Measurements from ENCODE around the gene TMEM266. TPM values are rescaled to one million over a fixed set of nuclear protein-coding genes. Genes with fewer than 3 reads are reported as not detected.

TMEM266 gene
- total RNA-seq, 4 donors from 2014 or later: 0.19 to 0.72 (median 0.38) TPM; not detected in 1

DNA sequence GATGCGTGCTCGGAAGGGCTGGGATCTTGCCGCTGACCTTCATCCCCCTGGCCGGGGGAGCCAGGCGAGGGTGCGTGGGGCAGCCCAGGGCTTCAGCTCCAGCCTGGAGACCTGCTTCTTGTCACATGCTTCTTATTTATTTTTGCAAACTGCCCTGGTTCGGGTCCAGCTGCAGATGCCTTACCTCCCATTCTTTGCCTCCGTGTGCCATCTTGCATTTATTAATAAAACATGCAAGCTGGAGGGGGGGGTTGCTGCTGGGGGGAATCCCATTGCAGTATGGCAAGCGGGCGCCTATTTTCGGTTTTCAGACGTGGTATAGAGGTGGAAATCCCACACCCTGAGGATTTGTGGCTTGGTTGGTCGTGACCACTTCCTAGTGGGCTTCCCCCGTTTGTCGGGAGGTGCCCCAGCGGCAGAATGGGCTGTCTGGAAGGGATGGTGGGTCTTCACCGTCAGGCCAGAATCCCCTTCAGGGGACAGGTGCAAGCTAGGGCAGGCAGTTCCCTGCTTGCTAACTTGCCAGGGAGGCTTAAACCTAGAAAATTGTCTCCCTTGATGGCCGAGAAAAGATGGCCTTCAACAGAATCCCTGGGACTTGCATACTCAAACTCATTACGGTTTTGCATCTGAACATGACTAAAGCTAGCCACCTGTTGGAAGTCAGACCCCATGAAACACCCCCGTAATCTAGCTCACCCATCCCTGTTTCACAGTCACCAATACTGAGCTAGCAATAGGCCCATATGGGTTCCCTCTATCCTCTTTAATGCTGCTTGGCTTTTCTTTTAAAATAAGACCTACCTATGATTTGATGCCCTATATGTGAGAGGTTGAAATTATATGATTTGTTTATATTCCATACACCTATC is 569 bp downstream of the TMEM266 start:
- no peak for ATAC-seq (ENCODE audit: low FRiP score)
- TF ChIP-seq, protein P1, sequence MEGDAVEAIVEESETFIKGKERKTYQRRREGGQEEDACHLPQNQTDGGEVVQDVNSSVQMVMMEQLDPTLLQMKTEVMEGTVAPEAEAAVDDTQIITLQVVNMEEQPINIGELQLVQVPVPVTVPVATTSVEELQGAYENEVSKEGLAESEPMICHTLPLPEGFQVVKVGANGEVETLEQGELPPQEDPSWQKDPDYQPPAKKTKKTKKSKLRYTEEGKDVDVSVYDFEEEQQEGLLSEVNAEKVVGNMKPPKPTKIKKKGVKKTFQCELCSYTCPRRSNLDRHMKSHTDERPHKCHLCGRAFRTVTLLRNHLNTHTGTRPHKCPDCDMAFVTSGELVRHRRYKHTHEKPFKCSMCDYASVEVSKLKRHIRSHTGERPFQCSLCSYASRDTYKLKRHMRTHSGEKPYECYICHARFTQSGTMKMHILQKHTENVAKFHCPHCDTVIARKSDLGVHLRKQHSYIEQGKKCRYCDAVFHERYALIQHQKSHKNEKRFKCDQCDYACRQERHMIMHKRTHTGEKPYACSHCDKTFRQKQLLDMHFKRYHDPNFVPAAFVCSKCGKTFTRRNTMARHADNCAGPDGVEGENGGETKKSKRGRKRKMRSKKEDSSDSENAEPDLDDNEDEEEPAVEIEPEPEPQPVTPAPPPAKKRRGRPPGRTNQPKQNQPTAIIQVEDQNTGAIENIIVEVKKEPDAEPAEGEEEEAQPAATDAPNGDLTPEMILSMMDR (IDR thresholded peaks at IDR 0.05): no peak
- no peak for DNase-seq (ENCODE audit: low spot score)

DNA sequence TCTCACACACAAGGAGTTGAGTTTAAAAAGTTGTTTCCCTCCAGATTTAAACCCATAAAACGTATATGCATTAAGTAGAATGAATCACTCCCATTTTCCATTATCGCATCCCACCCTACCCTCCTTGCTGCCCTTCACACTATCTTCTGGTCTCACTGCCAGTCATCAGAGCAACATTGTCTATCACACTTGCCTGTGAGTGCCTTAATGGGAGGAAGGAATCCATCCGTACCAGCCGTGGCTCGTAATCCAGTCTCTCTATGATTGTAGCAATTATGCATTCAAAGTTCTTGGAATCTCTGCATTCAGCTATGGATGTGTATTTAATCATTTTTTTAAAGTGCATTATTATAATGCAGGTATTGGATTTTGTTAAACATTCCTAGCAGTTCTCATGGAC is 1.9 kb downstream of the TMEM266 start:
- no peak for ATAC-seq (ENCODE audit: low FRiP score)
- TF ChIP-seq, protein P1 (IDR thresholded peaks at IDR 0.05): no peak
- DNase-seq (ENCODE audit: low spot score): no peak

DNA sequence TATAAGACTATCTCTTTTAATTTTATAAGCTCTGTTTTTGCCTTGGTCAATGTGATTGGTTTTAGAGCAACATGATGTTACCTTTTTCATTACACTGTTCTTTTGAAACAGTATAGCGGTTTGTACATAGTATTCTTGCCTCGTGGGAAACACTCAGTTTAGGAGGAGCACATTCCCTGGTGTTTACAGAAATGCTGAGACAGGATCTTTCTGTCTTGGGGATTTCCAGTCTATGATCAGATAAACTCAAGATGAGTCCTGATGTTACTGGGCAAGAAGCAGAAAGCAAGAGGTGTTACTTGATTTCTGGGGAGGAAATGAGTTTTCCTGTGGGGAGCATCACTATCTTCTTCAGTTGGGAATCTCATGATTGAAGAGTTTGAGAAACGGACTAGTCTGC is 2.5 kb downstream of the TMEM266 start:
- no peak for ATAC-seq (ENCODE audit: low FRiP score)
- TF ChIP-seq, protein P1 (IDR thresholded peaks at IDR 0.05): no peak
- no peak for DNase-seq (ENCODE audit: low spot score)

DNA sequence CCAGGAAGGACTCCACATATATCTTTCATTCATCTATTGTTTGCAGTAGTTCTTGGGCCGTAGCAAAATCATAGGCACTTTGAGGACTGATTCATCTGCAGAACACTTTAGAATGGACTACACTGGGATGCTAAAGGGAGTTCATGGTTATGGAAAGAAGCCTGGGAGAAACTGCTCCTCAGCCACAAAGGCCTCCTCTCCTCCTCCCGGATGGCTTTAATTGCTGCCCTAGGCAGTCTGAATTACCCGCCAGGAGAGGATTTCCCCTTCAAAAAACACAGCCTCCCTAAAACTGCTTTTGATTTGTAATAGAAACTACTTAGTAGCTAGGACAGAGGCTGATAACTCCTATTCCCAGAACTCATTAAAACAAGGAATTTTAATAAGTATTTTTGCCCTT is 4.6 kb downstream of the TMEM266 start:
- no peak for DNase-seq (ENCODE audit: low spot score)
- no peak for ATAC-seq (ENCODE audit: low FRiP score)
- TF ChIP-seq, protein P1 (IDR thresholded peaks at IDR 0.05): no peak

DNA sequence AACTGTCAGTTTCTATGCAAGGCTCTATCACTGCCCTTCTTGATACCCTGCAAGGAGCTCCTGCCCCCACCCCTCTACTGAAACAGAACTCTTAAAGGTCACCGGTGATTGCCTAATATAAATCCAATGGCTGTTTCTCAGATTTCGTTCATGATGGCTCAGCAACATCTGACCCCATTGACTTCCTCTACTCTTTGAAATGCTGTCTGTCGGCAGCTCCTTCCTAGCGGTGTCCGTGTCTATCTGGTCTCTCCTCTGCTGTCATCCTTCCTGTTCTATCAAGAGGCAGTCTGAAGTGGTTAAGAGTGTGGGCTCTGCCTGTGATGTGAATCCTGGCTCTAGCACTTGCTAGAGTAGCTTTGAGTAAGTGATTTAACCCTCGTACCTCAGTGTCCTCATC is 5.5 kb downstream of the TMEM266 start:
- TF ChIP-seq, protein P1 (IDR thresholded peaks at IDR 0.05): no peak
- DNase-seq (ENCODE audit: low spot score): no peak
- no peak for ATAC-seq (ENCODE audit: low FRiP score)

DNA sequence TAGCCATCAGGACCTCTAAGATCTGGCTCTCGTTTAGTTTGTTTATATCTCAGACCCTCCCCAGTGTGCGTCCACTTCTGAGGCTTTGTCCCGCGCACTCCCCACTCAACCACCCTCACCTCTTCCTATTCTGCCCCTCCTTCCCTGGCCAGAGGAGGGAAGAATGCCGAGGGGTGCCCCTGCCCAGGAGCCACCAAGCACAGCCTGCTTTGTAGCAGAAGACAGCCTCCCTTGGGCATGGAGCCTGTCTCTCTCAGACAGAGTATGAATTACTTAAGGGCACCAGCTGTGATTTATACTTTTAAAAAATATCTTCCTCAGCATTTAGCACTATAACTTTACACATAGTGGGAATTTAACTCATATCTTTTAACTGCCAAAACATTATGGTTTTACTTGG is 6.0 kb downstream of the TMEM266 start:
- TF ChIP-seq, protein P1 (IDR thresholded peaks at IDR 0.05): no peak
- ATAC-seq (ENCODE audit: low FRiP score) (no peak), DNase-seq (ENCODE audit: low spot score) (no peak)

DNA sequence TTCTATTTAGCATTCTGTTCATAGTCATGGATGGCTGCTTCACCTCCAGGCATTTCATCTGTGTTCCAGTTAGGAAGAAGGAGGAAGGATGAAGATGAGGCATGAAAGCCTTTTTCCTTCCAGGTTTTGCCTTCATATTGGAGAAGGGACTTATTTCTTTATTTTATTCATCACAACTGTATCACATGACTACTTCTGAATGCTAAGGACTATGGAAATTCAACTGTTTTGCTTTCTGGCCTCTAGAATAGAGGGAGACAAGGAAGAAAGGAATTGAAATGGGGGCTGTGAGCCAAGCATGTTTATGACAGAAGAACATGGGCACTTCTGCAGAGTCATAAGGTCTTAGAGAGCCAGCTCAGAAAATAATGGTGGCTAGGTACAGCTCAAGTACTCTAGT is 10.4 kb downstream of the TMEM266 start:
- no peak for DNase-seq (ENCODE audit: low spot score)
- ATAC-seq (ENCODE audit: low FRiP score): no peak
- TF ChIP-seq, protein P1 (IDR thresholded peaks at IDR 0.05): no peak

Measured in omental fat pad (tissue), 4 donors.